T-helper 2 cell treated with Interferon-gamma antibody and Interleukin-4, amounts not matched to agents 5 μg/mL and 100 μg/mL, for 36 hours (primary cell): Measurements from ENCODE around the gene ADSL.
"Not testable (repeated sequence)": the region's sequence is repeated elsewhere in the genome, so short reads cannot be mapped to it uniquely, and the experiment has no call there.

ENCODE experiments used
- DNase-seq: peaks from one replicate; pipeline ENCODE4 v3.0.0; 2021; ENCODE audit warnings: low spot score
- H3K27ac Mint-ChIP-seq: one replicate; pipeline ENCODE4 v1.8.0; 2021; ENCODE audit warnings: mild to moderate bottlenecking, mixed read lengths
- H3K27me3 Mint-ChIP-seq: one replicate; pipeline ENCODE4 v1.8.0; 2021; ENCODE audit warnings: low read depth, mixed read lengths
- H3K36me3 Mint-ChIP-seq: one replicate; pipeline ENCODE4 v1.8.0; 2021; ENCODE audit warnings: low read depth, mixed read lengths
- H3K4me1 Mint-ChIP-seq: one replicate; pipeline ENCODE4 v1.8.0; 2021; ENCODE audit warnings: low read depth, mixed read lengths
- H3K4me3 Mint-ChIP-seq: one replicate; pipeline ENCODE4 v1.8.0; 2022; ENCODE audit warnings: mild to moderate bottlenecking, moderate library complexity, mixed read lengths
- H3K9me3 Mint-ChIP-seq: one replicate; pipeline ENCODE4 v1.8.0; 2021; ENCODE audit warnings: mixed read lengths

The ADSL gene

DNA sequence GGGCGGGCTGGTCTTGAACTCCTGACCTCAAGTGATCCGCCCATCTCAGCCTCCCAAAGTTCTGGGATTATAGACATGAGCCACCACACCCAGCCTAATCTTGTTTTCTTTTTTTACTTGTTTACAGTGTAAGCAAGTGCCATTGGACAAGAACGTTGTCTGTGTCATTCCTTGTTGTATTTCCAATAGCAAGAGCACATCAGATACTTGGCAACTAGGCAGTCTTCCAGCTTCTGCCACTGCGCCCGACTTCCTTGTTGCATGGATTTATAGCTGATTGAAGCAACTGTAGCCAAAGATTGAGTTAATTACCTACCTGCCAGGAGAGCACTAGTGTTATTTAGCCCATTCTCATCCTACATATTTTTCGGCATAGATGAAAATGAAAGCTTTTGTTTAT lies 21.0 kb downstream of the ADSL start:
- peaks cover 6% of the 10 kb centered on the region for H3K4me1 Mint-ChIP-seq
- H3K36me3 Mint-ChIP-seq: peaks cover 59% of the 10 kb centered on the region
- H3K27ac Mint-ChIP-seq: peak overlapping the region; percentile 31
- no peak for DNase-seq
- no peak overlapping the region for H3K4me3 Mint-ChIP-seq
- no peaks in the 10 kb centered on the region for H3K9me3 Mint-ChIP-seq
- H3K27me3 Mint-ChIP-seq: no peaks in the 10 kb centered on the region

DNA sequence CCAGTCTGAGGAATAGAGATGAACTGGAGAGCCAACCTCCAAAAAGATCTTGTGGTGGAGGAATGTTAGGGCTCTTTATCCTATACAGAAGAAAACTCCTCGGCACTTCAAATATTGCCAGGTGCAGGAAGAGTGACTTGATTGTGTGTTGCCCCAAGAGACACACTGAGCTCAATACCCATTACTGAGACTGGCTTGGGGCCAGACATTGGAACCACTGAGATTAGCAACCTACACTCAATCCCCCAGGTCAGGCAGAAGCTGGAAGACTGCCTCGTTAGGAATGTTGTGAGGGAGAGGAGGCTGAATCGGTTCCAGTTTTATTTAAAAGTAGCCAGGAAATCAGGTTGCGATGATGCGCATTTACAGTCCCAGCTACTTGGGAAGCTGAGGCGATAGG lies 21.7 kb downstream of the ADSL start:
- Mint-ChIP-seq H3K4me1 (peaks cover 11% of the 10 kb centered on the region), H3K36me3 (peaks cover 59% of the 10 kb centered on the region), H3K9me3 (no peaks in the 10 kb centered on the region), H3K4me3 (no peak overlapping the region), H3K27me3 (no peaks in the 10 kb centered on the region), H3K27ac (no peak overlapping the region)
- no peak for DNase-seq

DNA sequence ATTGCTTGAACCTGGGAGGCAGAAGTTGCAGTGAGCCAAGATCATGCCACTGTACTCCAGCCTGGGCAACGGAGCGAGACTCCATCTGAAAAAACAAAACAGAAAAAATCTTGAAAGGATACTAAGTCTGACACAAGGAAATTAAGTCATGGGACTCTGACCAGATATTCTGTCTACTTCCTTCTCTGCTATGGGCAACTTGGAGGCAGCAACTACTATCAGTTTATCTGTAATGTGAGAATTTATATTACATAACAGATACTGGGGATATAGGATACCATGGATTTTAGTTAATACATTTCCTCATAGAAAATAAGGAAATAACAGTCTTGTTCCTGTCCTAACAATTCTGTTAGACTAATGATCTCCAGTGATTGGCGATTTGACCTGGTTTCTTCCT lies 22.5 kb downstream of the ADSL start:
- no peak overlapping the region for H3K27ac Mint-ChIP-seq
- H3K9me3 Mint-ChIP-seq: no peaks in the 10 kb centered on the region
- peaks cover 15% of the 10 kb centered on the region for H3K4me1 Mint-ChIP-seq
- H3K27me3 Mint-ChIP-seq: no peaks in the 10 kb centered on the region
- peaks cover 58% of the 10 kb centered on the region for H3K36me3 Mint-ChIP-seq
- no peak overlapping the region for H3K4me3 Mint-ChIP-seq
- no peak for DNase-seq

DNA sequence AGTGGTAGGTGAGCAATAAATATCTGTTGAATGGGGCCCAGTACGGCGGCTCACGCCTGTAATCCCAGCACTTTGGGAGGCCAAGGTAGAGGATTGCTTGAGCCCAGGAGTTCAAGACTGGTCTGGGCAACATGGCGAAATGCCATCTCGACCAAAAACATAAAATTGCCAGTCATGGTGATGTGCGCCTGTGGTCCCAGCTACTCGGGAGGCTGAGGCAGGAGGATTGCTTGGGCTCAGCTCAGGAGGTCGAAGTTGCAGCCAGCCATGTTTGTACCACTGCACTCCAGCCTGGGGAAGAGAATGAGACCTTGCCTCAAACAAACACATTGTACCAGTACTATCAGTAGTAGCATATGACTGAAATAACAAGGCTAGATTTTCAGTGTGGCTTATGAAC lies 28.3 kb downstream of the ADSL start:
- H3K27me3 Mint-ChIP-seq: no peaks in the 10 kb centered on the region
- H3K4me3 Mint-ChIP-seq: no peak overlapping the region
- H3K4me1 Mint-ChIP-seq: peaks cover 14% of the 10 kb centered on the region
- H3K36me3 Mint-ChIP-seq: peaks cover 28% of the 10 kb centered on the region
- no peaks in the 10 kb centered on the region for H3K9me3 Mint-ChIP-seq
- no peak overlapping the region for H3K27ac Mint-ChIP-seq
- no peak for DNase-seq

DNA sequence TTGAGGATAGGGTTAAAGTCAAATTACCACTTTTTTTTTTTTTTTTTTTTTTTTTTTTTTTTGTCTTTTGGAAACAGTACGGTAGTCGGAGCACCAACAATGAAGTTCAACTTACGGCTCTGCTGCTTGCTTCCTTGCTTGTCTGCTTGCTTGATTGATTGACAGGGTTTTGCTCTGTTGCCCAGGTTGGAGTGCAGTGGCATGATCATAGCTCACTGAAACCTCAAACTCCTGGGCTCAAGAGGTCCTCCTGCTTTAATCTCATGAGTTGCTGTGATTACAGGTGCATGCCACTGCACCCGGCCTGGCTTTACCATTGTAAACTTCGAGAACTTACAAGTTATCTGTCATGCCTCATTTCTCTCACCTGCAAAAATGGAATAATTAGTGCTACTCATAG lies 29.8 kb downstream of the ADSL start:
- no peak for DNase-seq
- no peak overlapping the region for H3K4me3 Mint-ChIP-seq
- H3K27ac Mint-ChIP-seq: no peak overlapping the region
- peaks cover 26% of the 10 kb centered on the region for H3K36me3 Mint-ChIP-seq
- H3K9me3 Mint-ChIP-seq: no peaks in the 10 kb centered on the region
- no peaks in the 10 kb centered on the region for H3K27me3 Mint-ChIP-seq
- H3K4me1 Mint-ChIP-seq: peaks cover 13% of the 10 kb centered on the region

DNA sequence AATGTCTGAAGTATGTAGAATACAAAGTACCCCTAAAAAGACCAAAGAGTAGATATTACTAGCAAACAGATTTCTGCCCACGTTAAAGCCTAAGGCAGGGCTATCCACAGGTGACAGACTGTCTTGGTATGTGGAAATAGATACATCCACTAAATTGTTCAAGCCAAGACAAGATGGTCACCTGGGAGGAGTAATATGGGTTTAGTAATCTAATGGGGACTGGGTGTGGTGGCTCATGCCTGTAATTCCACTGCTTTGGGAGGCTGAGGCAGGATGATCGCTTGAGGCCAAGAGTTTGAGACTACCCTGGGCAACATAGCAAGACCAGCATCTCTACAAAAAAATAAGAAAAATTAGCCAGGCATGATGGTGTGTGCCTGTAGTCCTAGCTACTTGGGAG lies 31.6 kb downstream of the ADSL start:
- H3K27ac Mint-ChIP-seq: no peak overlapping the region

DNA sequence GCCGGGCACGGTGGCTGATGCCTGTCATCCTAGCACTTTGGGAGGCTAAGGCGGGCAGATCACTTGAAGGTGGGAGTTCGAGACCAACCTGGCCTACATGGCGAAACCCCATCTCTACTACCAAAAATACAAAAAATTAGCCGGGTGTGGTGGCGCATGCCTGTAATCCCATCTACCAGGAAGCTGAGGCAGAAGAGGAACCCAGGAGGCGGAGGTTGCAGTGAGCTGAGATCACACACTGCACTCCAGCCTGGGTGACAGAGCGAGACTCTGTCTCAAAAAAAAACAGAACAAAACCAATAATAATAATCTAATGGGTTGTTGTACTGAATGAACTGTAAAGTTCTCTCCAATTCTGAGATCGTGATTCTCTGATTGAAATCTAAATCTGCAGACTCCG lies 32.1 kb downstream of the ADSL start:
- not testable (repeated sequence) for H3K4me3 Mint-ChIP-seq, H3K27ac Mint-ChIP-seq

More for the DNA sequence above, 31.6 kb downstream of the ADSL start:
- peaks cover 4% of the 10 kb centered on the region for H3K4me1 Mint-ChIP-seq
- peaks cover 19% of the 10 kb centered on the region for H3K36me3 Mint-ChIP-seq
- no peak overlapping the region for H3K4me3 Mint-ChIP-seq
- no peak for DNase-seq
- no peaks in the 10 kb centered on the region for H3K27me3 Mint-ChIP-seq
- no peaks in the 10 kb centered on the region for H3K9me3 Mint-ChIP-seq

DNA sequence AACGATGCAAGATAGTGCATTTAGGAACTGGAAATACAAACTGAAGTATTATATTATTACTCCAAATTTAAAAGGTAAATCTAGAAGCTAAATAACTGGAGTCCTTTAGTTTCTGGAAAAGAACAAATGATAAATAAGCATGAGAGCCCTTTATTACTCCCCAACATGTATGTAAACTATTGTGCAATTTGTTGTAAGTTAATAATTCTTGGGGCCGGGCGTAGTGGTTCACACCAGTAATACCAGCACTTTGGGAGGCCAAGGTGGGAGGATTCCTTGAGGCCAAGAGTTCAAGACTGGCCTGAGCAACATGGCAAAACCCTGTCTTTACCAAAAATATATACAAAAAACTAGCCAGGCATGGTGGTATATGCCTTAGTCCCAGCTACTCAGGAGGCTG lies 35.2 kb downstream of the ADSL start:
- no peak overlapping the region for H3K4me3 Mint-ChIP-seq
- H3K4me1 Mint-ChIP-seq: peaks cover 20% of the 10 kb centered on the region
- no peaks in the 10 kb centered on the region for H3K9me3 Mint-ChIP-seq
- H3K27ac Mint-ChIP-seq: no peak overlapping the region
- H3K36me3 Mint-ChIP-seq: peaks cover 9% of the 10 kb centered on the region
- no peak for DNase-seq
- H3K27me3 Mint-ChIP-seq: no peaks in the 10 kb centered on the region

More for the DNA sequence above, 32.1 kb downstream of the ADSL start:
- not testable (repeated sequence) for DNase-seq, H3K9me3 Mint-ChIP-seq, H3K4me1 Mint-ChIP-seq, H3K27me3 Mint-ChIP-seq
- H3K36me3 Mint-ChIP-seq: peaks cover 15% of the 10 kb centered on the region

DNA sequence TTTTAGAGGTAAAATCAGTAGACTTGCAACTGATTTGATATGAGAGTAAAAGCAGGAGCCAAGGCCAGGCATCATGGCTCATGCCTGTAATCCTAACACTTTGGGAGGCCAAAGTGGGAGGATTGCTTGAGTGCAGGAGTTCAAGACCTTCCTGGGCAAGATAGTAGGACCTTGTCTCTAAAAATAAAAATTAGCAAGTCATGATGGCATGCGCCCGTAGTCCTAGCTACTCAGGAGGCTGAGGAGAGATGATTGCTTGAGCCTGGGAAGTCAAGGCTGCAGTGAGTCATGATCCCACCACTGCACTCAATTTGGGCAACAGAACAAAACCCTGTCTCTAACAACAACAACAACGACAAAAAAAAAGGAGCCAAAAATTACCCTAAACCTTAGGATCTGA lies 37.6 kb downstream of the ADSL start:
- no peaks in the 10 kb centered on the region for H3K27me3 Mint-ChIP-seq
- DNase-seq: no peak
- peaks cover 34% of the 10 kb centered on the region for H3K4me1 Mint-ChIP-seq
- no peaks in the 10 kb centered on the region for H3K9me3 Mint-ChIP-seq
- no peak overlapping the region for H3K4me3 Mint-ChIP-seq
- peak overlapping the region; percentile 5 for H3K27ac Mint-ChIP-seq
- peaks cover 9% of the 10 kb centered on the region for H3K36me3 Mint-ChIP-seq

DNA sequence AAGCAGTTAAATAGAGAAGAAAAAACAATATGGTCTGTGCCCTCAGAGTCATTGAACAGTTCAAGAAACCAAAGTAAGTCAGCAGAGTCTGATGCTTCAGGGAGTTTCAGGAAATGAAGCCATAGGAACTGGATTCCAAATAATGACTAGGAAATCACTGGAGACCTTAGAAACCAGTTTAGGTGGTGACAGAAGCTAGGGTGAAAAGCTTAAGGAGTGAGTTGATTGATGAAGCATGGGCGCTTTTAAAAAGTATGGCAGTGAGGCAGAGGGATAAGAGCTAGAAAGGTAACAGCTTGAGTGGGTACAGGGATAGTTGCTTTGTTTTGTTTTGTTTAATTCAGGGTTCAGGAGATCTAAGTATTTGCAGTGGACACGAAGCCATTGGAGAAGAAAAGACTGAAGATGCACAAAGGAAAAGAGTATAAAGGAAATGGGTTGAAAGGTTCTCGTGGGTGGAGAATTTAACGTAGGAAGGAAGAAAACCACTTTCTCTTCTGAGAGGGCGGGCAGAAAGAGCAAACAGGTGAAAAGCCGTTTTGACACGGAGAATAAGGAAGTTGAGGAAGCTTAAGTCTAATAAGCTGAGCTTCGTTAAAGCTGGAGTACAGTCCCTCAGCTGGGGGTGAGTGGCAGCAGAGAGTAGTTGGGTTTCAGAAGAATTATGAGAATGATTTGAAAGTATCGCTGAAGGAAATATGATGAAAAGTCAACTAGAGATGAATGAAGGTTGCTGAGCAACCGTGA lies 38.9 kb downstream of the ADSL start:
- H3K4me1 Mint-ChIP-seq: peaks cover 35% of the 10 kb centered on the region
- H3K27ac Mint-ChIP-seq: peak overlapping the region; percentile 94
- peak; percentile 30 for DNase-seq
- no peaks in the 10 kb centered on the region for H3K9me3 Mint-ChIP-seq
- peak overlapping the region; percentile 82 for H3K4me3 Mint-ChIP-seq
- peaks cover 12% of the 10 kb centered on the region for H3K36me3 Mint-ChIP-seq
- H3K27me3 Mint-ChIP-seq: no peaks in the 10 kb centered on the region

DNA sequence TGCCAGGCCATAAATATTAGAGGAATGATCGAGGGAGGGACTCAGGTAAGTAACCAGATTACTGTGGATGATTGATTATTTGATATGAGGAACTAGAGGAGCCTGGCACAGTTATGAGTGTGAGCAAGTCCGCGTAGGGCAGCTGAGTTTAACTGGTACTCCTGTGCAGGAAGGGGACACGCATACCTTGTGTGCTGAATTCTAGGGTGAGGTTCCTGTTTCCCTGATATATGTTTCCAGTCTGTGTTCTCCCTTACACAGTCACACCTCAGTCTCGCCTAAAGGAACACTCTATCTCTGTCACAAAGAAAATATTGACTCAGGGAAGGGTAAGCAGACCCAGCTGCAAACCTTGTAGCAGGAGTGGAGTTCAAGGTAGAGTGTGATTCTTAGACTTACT lies 41.4 kb downstream of the ADSL start:
- H3K4me3 Mint-ChIP-seq: no peak overlapping the region
- peaks cover 44% of the 10 kb centered on the region for H3K4me1 Mint-ChIP-seq

DNA sequence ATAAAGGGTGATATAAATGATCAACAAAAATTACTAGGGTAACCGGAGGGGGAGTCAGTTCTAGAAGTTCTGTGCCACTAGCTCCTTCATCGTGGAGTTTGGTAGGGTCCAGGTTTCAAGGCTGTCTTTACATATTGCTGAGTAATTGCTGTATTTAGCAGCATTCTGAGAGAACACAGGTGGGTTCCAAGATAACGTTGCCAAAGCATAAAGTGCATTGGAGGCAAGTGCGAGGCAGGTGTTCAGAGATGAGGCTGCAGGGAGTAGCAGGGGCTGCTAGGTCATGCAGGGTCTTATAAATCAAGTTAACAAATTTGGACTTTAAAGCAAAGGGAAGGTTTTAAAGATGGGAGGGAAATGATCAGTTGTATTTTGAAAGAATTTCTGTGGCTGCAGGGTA lies 41.9 kb downstream of the ADSL start:
- DNase-seq: no peak
- peaks cover 13% of the 10 kb centered on the region for H3K36me3 Mint-ChIP-seq

More for the DNA sequence above, 41.4 kb downstream of the ADSL start:
- Mint-ChIP-seq H3K27ac (no peak overlapping the region), H3K27me3 (no peaks in the 10 kb centered on the region), H3K36me3 (peaks cover 13% of the 10 kb centered on the region), H3K9me3 (no peaks in the 10 kb centered on the region)
- no peak for DNase-seq

DNA sequence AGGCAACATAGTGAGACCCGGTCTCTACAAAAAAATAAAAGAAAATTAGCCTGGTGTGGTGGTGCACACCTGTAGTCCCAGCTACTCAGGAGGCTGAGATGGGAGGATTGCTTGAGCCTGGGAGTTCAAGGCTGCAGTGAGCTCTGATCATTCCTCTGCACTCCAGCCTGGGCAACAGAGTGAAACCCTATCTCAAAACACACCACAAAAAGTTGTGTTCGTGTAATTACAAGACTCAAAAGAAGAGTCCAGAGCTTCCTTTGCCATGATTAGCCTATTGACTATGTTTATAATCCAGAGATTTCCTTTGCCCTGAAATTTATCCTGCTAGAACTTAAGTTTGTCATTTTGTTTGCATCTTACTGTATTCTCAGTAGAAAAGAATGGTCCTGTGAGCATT lies 45.1 kb downstream of the ADSL start:
- Mint-ChIP-seq H3K4me3 (no peak overlapping the region), H3K4me1 (peaks cover 29% of the 10 kb centered on the region), H3K9me3 (no peaks in the 10 kb centered on the region), H3K36me3 (peaks cover 14% of the 10 kb centered on the region), H3K27me3 (no peaks in the 10 kb centered on the region), H3K27ac (no peak overlapping the region)
- no peak for DNase-seq

More for the DNA sequence above, 41.9 kb downstream of the ADSL start:
- Mint-ChIP-seq H3K27ac (no peak overlapping the region), H3K9me3 (no peaks in the 10 kb centered on the region), H3K27me3 (no peaks in the 10 kb centered on the region), H3K4me3 (no peak overlapping the region), H3K4me1 (peaks cover 44% of the 10 kb centered on the region)

DNA sequence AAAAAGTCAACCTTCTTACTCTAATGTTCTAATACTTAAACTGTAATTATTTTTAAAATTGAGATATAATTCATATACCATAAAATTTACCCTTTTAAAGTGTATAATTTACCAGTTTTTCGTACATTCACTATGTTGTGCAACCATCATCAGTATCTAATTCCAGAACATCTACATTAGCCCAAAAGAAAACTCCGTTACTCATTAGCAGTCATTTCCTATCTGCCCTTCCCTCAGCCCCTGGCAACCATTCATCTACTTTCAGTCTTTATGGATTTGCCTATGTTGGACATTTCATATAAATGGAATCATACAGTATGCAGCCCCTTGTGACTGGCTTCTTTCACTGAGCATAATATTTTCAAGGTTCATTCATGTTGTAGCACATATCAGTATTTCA lies 46.3 kb downstream of the ADSL start:
- peaks cover 32% of the 10 kb centered on the region for H3K4me1 Mint-ChIP-seq
- H3K27ac Mint-ChIP-seq: no peak overlapping the region
- no peak overlapping the region for H3K4me3 Mint-ChIP-seq
- no peaks in the 10 kb centered on the region for H3K27me3 Mint-ChIP-seq
- no peak for DNase-seq
- H3K36me3 Mint-ChIP-seq: peaks cover 21% of the 10 kb centered on the region
- H3K9me3 Mint-ChIP-seq: no peaks in the 10 kb centered on the region

DNA sequence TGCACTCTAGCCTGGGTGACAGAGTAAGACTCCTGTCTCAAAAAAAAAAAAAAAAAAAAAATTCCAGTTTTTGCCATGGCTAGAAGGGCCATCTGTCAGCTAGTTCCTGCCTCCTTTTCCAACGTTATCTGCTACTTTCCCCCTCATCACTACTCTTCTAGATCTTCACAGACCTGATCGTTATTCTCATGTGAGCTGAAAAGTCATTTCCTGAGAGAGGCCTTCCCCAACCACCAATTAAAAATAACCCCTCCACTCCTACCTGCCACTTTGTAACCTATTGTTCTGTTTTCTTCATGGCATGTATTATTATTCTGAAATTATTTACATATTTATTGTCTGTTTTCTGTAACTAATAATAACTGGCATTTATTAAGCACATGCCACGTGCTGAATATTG lies 48.3 kb downstream of the ADSL start:
- DNase-seq: no peak
- H3K27ac Mint-ChIP-seq: peak overlapping the region; percentile 27
- peaks cover 29% of the 10 kb centered on the region for H3K4me1 Mint-ChIP-seq
- peaks cover 21% of the 10 kb centered on the region for H3K36me3 Mint-ChIP-seq
- no peaks in the 10 kb centered on the region for H3K9me3 Mint-ChIP-seq
- H3K27me3 Mint-ChIP-seq: no peaks in the 10 kb centered on the region
- no peak overlapping the region for H3K4me3 Mint-ChIP-seq
